Calu3 (cell line): ENCODE data around the gene RNF6. TPM values are rescaled to one million over a fixed set of nuclear protein-coding genes. Genes with fewer than 3 reads are reported as not detected.
A peak's percentile ranks its signal among the peaks of the same experiment; 100 is the strongest.

Experiments
- BruUV-seq: library from RNA; stranded (reverse); fragments of 400-500 nt; replicated peaks from 2 replicates; lab custom pipeline; 2021; lab: Mats Ljungman, UMichigan
- CTCF ChIA-PET: fragments of 300-600 bp; sonication (Branson Sonifier 250); formaldehyde crosslinking; loops from one replicate; lab custom pipeline; 2022; ENCODE audit warnings: antibody characterized with exemption; lab: Charles Lee
- DNase-seq: peaks from one replicate; pipeline ENCODE4 v3.0.0; 2022
- H3K27ac Mint-ChIP-seq: one replicate; pipeline ENCODE4 v1.8.0; 2022; ENCODE audit warnings: mixed read lengths; ENCODE audit not compliant: unreplicated experiment
- H3K27me3 Mint-ChIP-seq: one replicate; pipeline ENCODE4 v1.8.0; 2022; ENCODE audit warnings: mixed read lengths; ENCODE audit not compliant: unreplicated experiment
- H3K36me3 Mint-ChIP-seq: one replicate; pipeline ENCODE4 v1.8.0; 2022; ENCODE audit warnings: mild to moderate bottlenecking, moderate library complexity, mixed read lengths; ENCODE audit not compliant: insufficient read depth, unreplicated experiment
- H3K4me1 Mint-ChIP-seq: one replicate; pipeline ENCODE4 v1.8.0; 2022; ENCODE audit warnings: mild to moderate bottlenecking, low read depth, mixed read lengths; ENCODE audit not compliant: unreplicated experiment
- H3K4me3 Mint-ChIP-seq: one replicate; pipeline ENCODE4 v1.8.0; 2022; ENCODE audit warnings: mild to moderate bottlenecking, low read depth, moderate library complexity, mixed read lengths; ENCODE audit not compliant: unreplicated experiment
- H3K9me3 Mint-ChIP-seq: one replicate; pipeline ENCODE4 v1.8.0; 2022; ENCODE audit warnings: low read depth, mixed read lengths; ENCODE audit not compliant: unreplicated experiment
- CTCF ChIP-seq: fragments of 200-600 bp; IDR thresholded peaks from one replicate; pipeline ENCODE4 v1.8.0; 2022; ENCODE audit warnings: antibody characterized with exemption; ENCODE audit not compliant: unreplicated experiment
- intact Hi-C: fragments of 100-400 bp; cut with micrococcal nuclease; formaldehyde crosslinking; loops from one replicate; pipeline ENCODE4 v1.10.0; 2022; ENCODE audit not compliant: unreplicated experiment
- total RNA-seq: library from RNA; stranded (reverse); gene quantifications from 2 replicates; pipeline ENCODE4 v1.2.3, GENCODE V29; 2022

The RNF6 gene
- total RNA-seq, 1 experiment from 2014 or later: 28.9 TPM

GRCh38 chr13:26259634-26260033 is 37.5 kb upstream of the RNF6 start:
- no peak for TF ChIP-seq CTCF
- Mint-ChIP-seq H3K9me3 (no peaks in the 10 kb centered on the region), H3K4me1 (peaks cover 11% of the 10 kb centered on the region), H3K27me3 (no peaks in the 10 kb centered on the region), H3K36me3 (peaks cover 12% of the 10 kb centered on the region), H3K27ac (no peak overlapping the region), H3K4me3 (no peak overlapping the region)
- no peak for DNase-seq
- no TSS peak for BruUV-seq
- CTCF ChIA-PET: no interaction called here
- intact Hi-C loops: no loop called here

DNA sequence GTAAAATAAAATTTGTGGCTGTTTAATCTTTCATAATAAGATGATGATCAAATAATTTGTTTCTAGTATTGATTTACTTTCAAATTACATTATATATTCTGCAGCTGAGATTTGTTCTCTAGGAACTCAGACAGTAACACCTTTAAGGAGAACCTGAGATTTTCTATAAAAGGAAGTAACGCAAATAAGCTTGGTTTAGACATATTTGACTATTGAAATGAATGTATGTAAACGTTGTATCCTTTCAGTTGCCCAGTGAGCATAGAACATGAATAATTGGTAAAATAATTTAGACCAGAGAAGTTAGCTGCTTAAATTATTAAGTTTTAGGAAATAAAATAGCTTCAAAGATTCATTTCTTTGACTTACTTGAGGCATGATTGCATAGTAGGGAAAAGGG is 34.9 kb upstream of the RNF6 start:
- CTCF ChIA-PET: interaction anchor here (0.5 to 0.6 kb wide), 2 partner anchors 668 to 690 kb away, joined by 3 to 6 read pairs; no protein-coding TSS in a partner anchor
- no peaks in the 10 kb centered on the region for H3K9me3 Mint-ChIP-seq
- H3K4me3 Mint-ChIP-seq: no peak overlapping the region
- intact Hi-C loops: no loop called here
- no peak for DNase-seq
- no peak overlapping the region for H3K27ac Mint-ChIP-seq
- BruUV-seq: no TSS peak
- H3K36me3 Mint-ChIP-seq: peaks cover 25% of the 10 kb centered on the region
- H3K4me1 Mint-ChIP-seq: peaks cover 11% of the 10 kb centered on the region
- TF ChIP-seq CTCF: no peak
- H3K27me3 Mint-ChIP-seq: no peaks in the 10 kb centered on the region

- Mint-ChIP-seq H3K4me3 (peak overlapping the region; percentile 99), H3K9me3 (no peaks in the 10 kb centered on the region), H3K36me3 (peaks cover 25% of the 10 kb centered on the region), H3K4me1 (peaks cover 11% of the 10 kb centered on the region), H3K27ac (peak overlapping the region; percentile 30), H3K27me3 (no peaks in the 10 kb centered on the region)
- DNase-seq: no peak
- intact Hi-C loops: no loop called here
- no peak for TF ChIP-seq CTCF
- BruUV-seq: TSS peak; percentile 47
- CTCF ChIA-PET: interaction anchor here (1.0 to 1.4 kb wide), 2 partner anchors 34 to 71 kb away, joined by 3 to 6 read pairs; partner anchors contain the start of gene RNF6
These were observed 33.7 kb upstream of the RNF6 start for GRCh38 chr13:26255691-26256277.

- intact Hi-C loops: no loop called here
- Mint-ChIP-seq H3K27ac (peak overlapping the region; percentile 26), H3K4me1 (peaks cover 11% of the 10 kb centered on the region), H3K27me3 (no peaks in the 10 kb centered on the region), H3K4me3 (peak overlapping the region; percentile 99), H3K36me3 (peaks cover 25% of the 10 kb centered on the region), H3K9me3 (no peaks in the 10 kb centered on the region)
- CTCF ChIA-PET: interaction anchor here (1.4 kb wide), 1 partner anchor 33 kb away, joined by 6 read pairs; the partner anchor contains the start of gene RNF6
- no TSS peak for BruUV-seq
- DNase-seq: no peak
- TF ChIP-seq CTCF: no peak
These were observed 33.0 kb upstream of the RNF6 start for GRCh38 chr13:26255115-26255514.
